DMS53 (cell line): ENCODE results near the gene ARHGEF17.

Experiments used
- DNase-seq: peaks from one replicate; lab custom pipeline; 2025; lab: John Stamatoyannopoulos, UW

ARHGEF17 gene

GRCh38 chr11:73382183-73382582 is 74.1 kb downstream of the ARHGEF17 start:
- DNase-seq, result no peak

GRCh38 chr11:73382747-73383146 is 74.7 kb downstream of the ARHGEF17 start:
- DNase-seq, result no peak

GRCh38 chr11:73383249-73384124 is 75.4 kb downstream of the ARHGEF17 start:
- peak; percentile 60 for DNase-seq

GRCh38 chr11:73384125-73384441 is 76.0 kb downstream of the ARHGEF17 start:
- no peak for DNase-seq

- no peak for DNase-seq
Observed at GRCh38 chr11:73384531-73384871, 76.4 kb downstream of the ARHGEF17 start.

GRCh38 chr11:73384872-73385689 is 77.0 kb downstream of the ARHGEF17 start:
- no peak for DNase-seq

GRCh38 chr11:73386016-73386415 is 77.9 kb downstream of the ARHGEF17 start:
- no peak for DNase-seq

GRCh38 chr11:73386546-73386945 is 78.5 kb downstream of the ARHGEF17 start:
- no peak for DNase-seq

- no peak for DNase-seq
Observed at GRCh38 chr11:73387594-73388264, 79.7 kb downstream of the ARHGEF17 start.

GRCh38 chr11:73388265-73389133 is 80.4 kb downstream of the ARHGEF17 start:
- no peak for DNase-seq

- DNase-seq, result no peak
Observed at GRCh38 chr11:73389134-73389525, 81.1 kb downstream of the ARHGEF17 start.

- DNase-seq, result no peak
Observed at GRCh38 chr11:73389916-73390315, 81.8 kb downstream of the ARHGEF17 start.

GRCh38 chr11:73390601-73391565 is 82.8 kb downstream of the ARHGEF17 start:
- no peak for DNase-seq

- no peak for DNase-seq
Observed at GRCh38 chr11:73391665-73392064, 83.6 kb downstream of the ARHGEF17 start.

- DNase-seq, result no peak
Observed at GRCh38 chr11:73392108-73393010, 84.3 kb downstream of the ARHGEF17 start.

GRCh38 chr11:73393011-73393380 is 84.9 kb downstream of the ARHGEF17 start:
- peak; percentile 41 for DNase-seq

GRCh38 chr11:73393479-73394415 is 85.7 kb downstream of the ARHGEF17 start:
- DNase-seq, result peak; percentile 95
